Activated naive CD4-positive, alpha-beta T cell treated with anti-CD3 and anti-CD28 coated beads, Interleukin-2, amount 10 ng/mL, durations not matched to agents 7 days and 5 days (primary cell): Measurements from ENCODE around the gene CAPZA2.

ENCODE experiments used
- CTCF ChIA-PET: fragments of 350-600 bp; sonication (Branson Sonifier 250); formaldehyde crosslinking; loops from one replicate; lab custom pipeline; 2021; ENCODE audit warnings: antibody characterized with exemption; lab: Charles Lee
- DNase-seq: peaks from one replicate; pipeline ENCODE4 v3.0.0-alpha.2; 2020
- H3K27ac Mint-ChIP-seq: one replicate; pipeline ENCODE4 v1.8.0; 2021; ENCODE audit warnings: mild to moderate bottlenecking, moderate library complexity, mixed read lengths
- H3K27me3 Mint-ChIP-seq: one replicate; pipeline ENCODE4 v1.8.0; 2021; ENCODE audit warnings: mild to moderate bottlenecking, mixed read lengths
- H3K36me3 Mint-ChIP-seq: one replicate; pipeline ENCODE4 v1.8.0; 2021; ENCODE audit warnings: mixed read lengths
- H3K4me1 Mint-ChIP-seq: one replicate; pipeline ENCODE4 v1.8.0; 2021; ENCODE audit warnings: mixed read lengths
- H3K4me3 Mint-ChIP-seq: one replicate; pipeline ENCODE4 v1.8.0; 2021; ENCODE audit warnings: mild to moderate bottlenecking, moderate library complexity, mixed read lengths
- H3K9me3 Mint-ChIP-seq: one replicate; pipeline ENCODE4 v1.8.0; 2021; ENCODE audit warnings: mixed read lengths

Gene CAPZA2

DNA sequence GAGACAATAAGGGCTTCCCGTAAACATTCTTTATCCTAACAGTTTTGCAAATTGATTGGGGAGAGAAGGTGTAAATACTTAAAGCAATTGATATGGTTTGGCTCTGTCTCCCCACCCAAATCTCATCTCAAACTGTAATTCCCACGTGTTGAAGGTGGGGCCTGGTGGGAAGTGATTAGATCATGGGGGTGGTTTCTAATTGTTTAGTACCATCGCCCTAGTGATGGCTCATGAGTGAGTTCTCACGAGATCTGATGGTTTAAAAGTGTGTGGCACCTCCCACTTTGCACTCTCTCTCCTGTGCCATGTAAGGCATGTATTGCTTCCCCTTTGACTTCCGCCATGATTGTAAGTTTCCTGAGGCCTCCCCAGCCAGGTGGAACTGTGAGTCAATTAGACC is 22.1 kb upstream of the CAPZA2 start:
- Mint-ChIP-seq H3K4me3 (no peak overlapping the region), H3K36me3 (no peaks in the 10 kb centered on the region)

DNA sequence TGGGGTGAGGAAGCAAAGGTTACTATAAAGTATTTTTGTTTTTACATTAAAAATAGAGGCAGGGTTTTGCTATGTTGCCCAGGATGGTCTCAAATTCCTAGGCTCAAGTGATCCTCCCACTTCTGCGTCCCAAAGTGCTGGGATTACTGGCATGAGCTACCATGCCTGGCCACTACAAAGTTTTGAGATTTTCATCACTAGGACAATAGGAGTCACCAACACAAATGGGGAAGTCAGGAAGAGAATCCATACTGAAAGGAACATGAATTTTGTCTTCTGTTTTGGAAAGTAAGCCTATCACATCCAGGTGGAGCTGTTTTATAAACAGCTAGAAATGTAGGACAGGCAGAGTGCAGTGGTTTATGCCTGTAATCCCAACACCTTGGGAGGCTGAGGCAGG is 20.0 kb upstream of the CAPZA2 start:
- H3K9me3 Mint-ChIP-seq, result no peaks in the 10 kb centered on the region
- CTCF ChIA-PET, result no interaction called here
- H3K4me1 Mint-ChIP-seq, result peaks cover 12% of the 10 kb centered on the region
- H3K36me3 Mint-ChIP-seq, result no peaks in the 10 kb centered on the region
- DNase-seq, result no peak
- peaks cover 36% of the 10 kb centered on the region for H3K27me3 Mint-ChIP-seq
- H3K27ac Mint-ChIP-seq, result no peak overlapping the region
- no peak overlapping the region for H3K4me3 Mint-ChIP-seq

More for the DNA sequence above, 22.1 kb upstream of the CAPZA2 start:
- CTCF ChIA-PET, result no interaction called here
- Mint-ChIP-seq H3K27ac (no peak overlapping the region), H3K4me1 (peaks cover 12% of the 10 kb centered on the region), H3K9me3 (no peaks in the 10 kb centered on the region), H3K27me3 (peaks cover 37% of the 10 kb centered on the region)
- no peak for DNase-seq

DNA sequence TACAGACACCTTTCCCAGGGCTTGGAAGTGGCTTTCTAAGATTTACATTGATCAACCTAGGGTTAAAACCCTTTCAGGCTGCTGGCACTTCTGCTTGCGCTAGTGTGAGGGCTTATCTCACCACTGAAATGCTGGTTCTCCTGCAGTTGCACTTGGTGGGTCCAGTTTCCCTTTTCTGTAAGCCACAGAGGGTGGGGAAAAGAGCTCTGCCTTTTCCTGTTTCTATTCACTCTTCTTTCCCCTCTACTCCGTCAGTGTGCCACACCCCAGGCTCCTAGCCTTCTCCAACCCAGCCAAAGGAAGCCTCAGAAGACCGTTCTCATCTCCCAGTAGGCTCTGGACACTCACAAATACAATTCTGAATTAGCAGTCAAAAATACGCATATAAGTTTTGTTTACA is 19.0 kb upstream of the CAPZA2 start:
- H3K4me1 Mint-ChIP-seq, result peaks cover 12% of the 10 kb centered on the region
- H3K9me3 Mint-ChIP-seq, result no peaks in the 10 kb centered on the region
- CTCF ChIA-PET, result no interaction called here
- peaks cover 39% of the 10 kb centered on the region for H3K27me3 Mint-ChIP-seq
- H3K4me3 Mint-ChIP-seq, result no peak overlapping the region
- no peaks in the 10 kb centered on the region for H3K36me3 Mint-ChIP-seq
- peak overlapping the region; percentile 9 for H3K27ac Mint-ChIP-seq
- DNase-seq, result no peak

DNA sequence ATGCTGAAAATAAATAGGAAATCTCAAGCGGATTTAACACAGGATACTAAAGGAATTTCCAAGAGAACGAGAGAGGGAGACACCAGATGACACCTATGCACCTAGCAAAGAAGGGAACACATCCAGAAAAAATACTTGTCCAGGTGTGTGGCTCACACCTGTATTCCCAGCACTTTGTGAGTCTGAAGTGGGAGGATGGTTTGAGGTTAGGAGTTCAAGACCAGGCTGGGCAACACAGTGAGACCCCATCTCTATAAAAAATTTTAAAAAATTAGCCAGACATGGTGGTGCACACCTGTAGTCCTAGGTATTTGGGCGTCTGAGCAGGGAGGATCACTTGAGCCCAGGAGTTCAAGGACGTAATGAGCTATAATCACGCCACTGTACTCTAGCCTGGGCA is 11.2 kb upstream of the CAPZA2 start:
- CTCF ChIA-PET, result no interaction called here
- Mint-ChIP-seq H3K27me3 (peaks cover 42% of the 10 kb centered on the region), H3K36me3 (no peaks in the 10 kb centered on the region)

DNA sequence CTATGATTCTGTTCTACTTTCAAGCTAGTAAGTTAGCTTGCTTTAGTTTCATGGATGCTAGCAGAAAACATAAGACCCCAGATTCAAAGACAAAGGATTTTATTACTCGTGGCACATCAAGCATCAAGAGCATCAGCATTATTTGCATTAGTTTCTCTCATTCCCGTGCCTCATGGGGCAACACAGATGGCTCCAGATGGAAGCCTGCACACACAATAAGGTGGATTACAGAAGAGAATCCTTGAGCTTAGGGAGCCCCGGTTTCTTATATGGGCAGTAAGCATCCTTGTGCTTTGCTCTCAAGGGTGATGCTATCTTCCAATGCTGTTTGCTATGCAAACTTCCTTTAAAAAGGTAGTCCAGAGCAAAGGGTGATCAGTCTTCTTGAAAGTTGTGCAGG is 10.7 kb upstream of the CAPZA2 start:
- Mint-ChIP-seq H3K4me3 (no peak overlapping the region), H3K27me3 (peaks cover 43% of the 10 kb centered on the region), H3K9me3 (no peaks in the 10 kb centered on the region), H3K27ac (no peak overlapping the region), H3K36me3 (no peaks in the 10 kb centered on the region), H3K4me1 (peaks cover 3% of the 10 kb centered on the region)
- DNase-seq, result no peak
- CTCF ChIA-PET, result no interaction called here

More for the DNA sequence above, 11.2 kb upstream of the CAPZA2 start:
- H3K9me3 Mint-ChIP-seq, result no peaks in the 10 kb centered on the region
- H3K27ac Mint-ChIP-seq, result no peak overlapping the region
- no peak overlapping the region for H3K4me3 Mint-ChIP-seq
- peaks cover 3% of the 10 kb centered on the region for H3K4me1 Mint-ChIP-seq
- no peak for DNase-seq

DNA sequence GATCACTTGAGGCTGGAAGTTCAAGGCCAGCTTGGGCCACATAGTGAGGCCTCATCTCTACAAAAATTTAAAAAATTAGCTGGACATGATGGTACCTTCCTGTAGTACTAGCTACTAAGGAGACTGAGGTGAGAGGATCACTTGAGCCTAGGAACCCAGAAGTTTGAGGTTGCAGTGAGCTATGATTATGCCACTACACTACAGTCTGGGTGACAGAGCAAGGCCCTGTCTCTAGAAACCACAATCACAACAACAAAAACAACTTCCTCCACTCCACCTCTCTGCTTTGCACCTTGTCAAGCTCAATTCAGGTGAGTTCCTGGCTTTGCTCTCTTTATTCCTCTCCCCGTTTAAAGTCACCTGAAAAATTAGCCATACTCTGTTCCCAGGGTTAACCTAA is 8.3 kb upstream of the CAPZA2 start:
- H3K27ac Mint-ChIP-seq, result no peak overlapping the region
- CTCF ChIA-PET, result no interaction called here
- no peak overlapping the region for H3K4me3 Mint-ChIP-seq
- no peaks in the 10 kb centered on the region for H3K9me3 Mint-ChIP-seq
- H3K27me3 Mint-ChIP-seq, result peaks cover 50% of the 10 kb centered on the region
- peaks cover 3% of the 10 kb centered on the region for H3K4me1 Mint-ChIP-seq
- no peaks in the 10 kb centered on the region for H3K36me3 Mint-ChIP-seq
- no peak for DNase-seq

DNA sequence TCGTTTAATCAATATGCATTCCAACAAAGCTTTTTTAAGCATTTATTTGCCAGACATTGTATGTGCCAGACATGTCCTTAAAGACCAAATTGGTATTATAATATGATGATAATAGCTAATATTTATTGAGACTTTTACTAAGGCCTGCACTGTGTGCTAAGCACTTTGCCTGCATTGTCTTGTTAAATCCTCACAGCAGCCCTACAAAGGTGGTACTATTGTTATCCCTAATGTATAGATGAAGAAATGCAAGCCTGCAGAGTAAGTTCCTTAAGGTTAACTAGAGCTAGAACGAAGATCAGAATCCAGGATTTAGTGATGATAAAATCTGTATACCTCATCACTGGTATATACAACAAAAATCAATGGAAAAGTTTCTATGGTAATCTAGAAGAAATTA is 5.3 kb upstream of the CAPZA2 start:
- no peak for DNase-seq
- H3K4me1 Mint-ChIP-seq, result peaks cover 11% of the 10 kb centered on the region
- no peak overlapping the region for H3K4me3 Mint-ChIP-seq
- no peak overlapping the region for H3K27ac Mint-ChIP-seq
- H3K9me3 Mint-ChIP-seq, result no peaks in the 10 kb centered on the region
- H3K27me3 Mint-ChIP-seq, result peaks cover 41% of the 10 kb centered on the region
- H3K36me3 Mint-ChIP-seq, result no peaks in the 10 kb centered on the region
- CTCF ChIA-PET, result no interaction called here

DNA sequence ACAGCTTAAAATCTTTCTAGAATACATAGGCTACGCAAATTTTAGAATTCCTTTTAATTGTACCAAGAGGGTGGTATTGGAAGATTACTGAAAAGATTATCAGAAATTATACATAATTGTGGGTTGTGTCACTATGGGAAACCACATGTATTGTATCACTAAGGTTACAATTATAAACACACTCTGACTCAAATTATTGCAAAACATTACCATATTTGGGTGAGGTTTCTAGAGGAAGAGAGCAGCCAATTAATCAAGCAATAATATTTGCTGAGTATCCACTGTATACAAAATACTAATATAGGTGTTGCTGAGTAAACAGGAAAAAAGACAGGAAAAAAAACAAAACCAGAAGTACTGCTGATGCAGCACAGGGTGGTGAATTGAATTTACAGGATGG is 3.1 kb upstream of the CAPZA2 start:
- Mint-ChIP-seq H3K9me3 (no peaks in the 10 kb centered on the region), H3K36me3 (peaks cover 10% of the 10 kb centered on the region), H3K27me3 (peaks cover 41% of the 10 kb centered on the region), H3K4me3 (no peak overlapping the region), H3K27ac (no peak overlapping the region), H3K4me1 (peaks cover 20% of the 10 kb centered on the region)
- DNase-seq, result no peak
- CTCF ChIA-PET, result no interaction called here

DNA sequence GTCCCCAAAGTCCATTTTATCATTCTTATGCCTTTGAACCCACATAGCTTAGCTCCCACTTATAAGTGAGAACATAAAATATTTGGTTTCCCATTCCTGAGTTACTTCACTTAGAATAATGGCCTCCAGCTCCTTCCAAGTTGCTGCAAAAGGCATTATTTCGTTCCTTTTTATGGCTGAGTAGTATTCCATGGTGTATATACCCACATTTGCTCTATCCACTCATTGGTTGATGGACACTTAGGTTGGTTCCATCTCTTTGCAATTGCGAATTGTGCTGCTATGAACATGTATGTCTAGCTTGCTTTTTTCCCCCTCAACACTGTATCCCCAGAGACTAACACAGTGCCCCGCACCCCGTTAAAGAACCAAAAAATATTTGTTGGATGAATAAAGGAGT is 670 bp upstream of the CAPZA2 start:
- peaks cover 36% of the 10 kb centered on the region for H3K4me1 Mint-ChIP-seq
- CTCF ChIA-PET, result interaction anchor here (1.2 kb wide), 1 partner anchor 266 kb away, joined by 4 read pairs; no protein-coding TSS in a partner anchor
- DNase-seq, result no peak
- H3K36me3 Mint-ChIP-seq, result peaks cover 15% of the 10 kb centered on the region
- H3K27me3 Mint-ChIP-seq, result peaks cover 23% of the 10 kb centered on the region
- peak overlapping the region; percentile 43 for H3K27ac Mint-ChIP-seq
- H3K9me3 Mint-ChIP-seq, result no peaks in the 10 kb centered on the region
- H3K4me3 Mint-ChIP-seq, result peak overlapping the region; percentile 94

DNA sequence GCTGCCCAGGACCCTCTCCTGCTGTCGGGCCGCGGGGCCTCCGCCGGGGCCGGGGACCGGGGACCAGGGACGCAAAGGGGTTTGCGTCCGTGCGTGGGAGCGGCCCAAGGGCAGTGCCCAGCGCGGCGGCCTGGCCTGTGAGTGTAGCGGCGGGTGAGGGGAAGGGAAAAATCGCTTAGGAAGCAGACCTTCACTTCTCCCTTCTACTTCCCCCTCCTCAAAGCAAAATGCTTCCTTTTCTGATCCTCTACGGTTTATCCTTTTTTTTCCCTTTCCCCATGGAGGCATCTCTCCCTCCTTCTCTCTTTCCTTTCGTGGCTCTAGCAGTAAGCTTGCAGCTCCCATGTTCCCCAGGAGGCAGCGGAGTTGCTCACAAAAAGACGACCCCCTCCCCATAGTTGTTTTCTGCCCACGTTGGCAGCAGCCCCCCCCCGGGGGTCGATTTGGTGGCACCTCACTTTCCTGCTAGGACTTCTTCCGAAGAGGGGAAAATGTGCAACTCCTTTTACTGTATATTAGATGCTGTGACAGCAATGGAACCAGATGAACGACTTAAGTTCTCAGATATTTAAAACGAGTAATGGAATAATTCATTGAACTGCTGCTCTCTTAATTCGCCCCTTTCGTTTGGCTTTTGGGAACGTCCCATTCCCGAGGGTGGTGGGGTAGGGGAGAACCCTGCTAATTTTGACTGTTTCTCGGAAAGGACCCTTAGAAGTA is 724 bp downstream of the CAPZA2 start:
- CTCF ChIA-PET, result no interaction called here
- H3K4me3 Mint-ChIP-seq, result peak overlapping the region; percentile 94
- peak; percentile 27 for DNase-seq
- peaks cover 45% of the 10 kb centered on the region for H3K4me1 Mint-ChIP-seq
- peaks cover 19% of the 10 kb centered on the region for H3K36me3 Mint-ChIP-seq
- no peaks in the 10 kb centered on the region for H3K9me3 Mint-ChIP-seq
- H3K27me3 Mint-ChIP-seq, result peaks cover 14% of the 10 kb centered on the region
- peak overlapping the region; percentile 90 for H3K27ac Mint-ChIP-seq

DNA sequence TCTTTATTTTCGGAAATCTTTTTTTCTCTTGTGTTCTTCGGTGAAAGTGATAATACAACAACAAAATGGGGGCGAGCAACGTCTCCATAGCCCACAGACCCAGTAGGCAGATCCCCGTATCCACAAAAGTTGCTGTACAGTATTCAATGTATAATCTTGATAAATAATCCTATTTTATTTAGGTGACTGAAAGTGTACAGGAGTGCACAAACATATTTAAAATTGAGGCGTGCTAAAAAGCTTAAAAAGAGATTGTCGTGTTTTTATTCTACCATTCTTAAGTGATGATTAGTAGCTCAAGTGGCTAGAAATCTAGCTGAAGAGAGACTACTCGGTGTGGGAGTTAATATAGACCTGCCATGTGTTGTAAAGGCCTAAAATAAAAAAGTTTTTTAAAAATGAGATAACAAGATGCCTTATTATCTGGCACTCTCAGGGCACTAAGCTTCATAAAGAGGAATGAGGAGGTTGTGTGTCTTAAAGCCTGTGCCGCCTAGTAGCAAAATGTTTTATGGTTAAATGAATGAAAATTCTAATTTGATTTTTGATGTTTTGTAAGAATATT is 1.6 kb downstream of the CAPZA2 start:
- H3K4me3 Mint-ChIP-seq, result peak overlapping the region; percentile 94
- H3K4me1 Mint-ChIP-seq, result peaks cover 48% of the 10 kb centered on the region
- DNase-seq, result no peak
- H3K36me3 Mint-ChIP-seq, result peaks cover 19% of the 10 kb centered on the region
- H3K9me3 Mint-ChIP-seq, result no peaks in the 10 kb centered on the region
- CTCF ChIA-PET, result interaction anchor here (1.2 kb wide), 1 partner anchor 22 kb away, joined by 3 read pairs; no protein-coding TSS in a partner anchor
- H3K27me3 Mint-ChIP-seq, result peaks cover 10% of the 10 kb centered on the region
- H3K27ac Mint-ChIP-seq, result peak overlapping the region; percentile 90

DNA sequence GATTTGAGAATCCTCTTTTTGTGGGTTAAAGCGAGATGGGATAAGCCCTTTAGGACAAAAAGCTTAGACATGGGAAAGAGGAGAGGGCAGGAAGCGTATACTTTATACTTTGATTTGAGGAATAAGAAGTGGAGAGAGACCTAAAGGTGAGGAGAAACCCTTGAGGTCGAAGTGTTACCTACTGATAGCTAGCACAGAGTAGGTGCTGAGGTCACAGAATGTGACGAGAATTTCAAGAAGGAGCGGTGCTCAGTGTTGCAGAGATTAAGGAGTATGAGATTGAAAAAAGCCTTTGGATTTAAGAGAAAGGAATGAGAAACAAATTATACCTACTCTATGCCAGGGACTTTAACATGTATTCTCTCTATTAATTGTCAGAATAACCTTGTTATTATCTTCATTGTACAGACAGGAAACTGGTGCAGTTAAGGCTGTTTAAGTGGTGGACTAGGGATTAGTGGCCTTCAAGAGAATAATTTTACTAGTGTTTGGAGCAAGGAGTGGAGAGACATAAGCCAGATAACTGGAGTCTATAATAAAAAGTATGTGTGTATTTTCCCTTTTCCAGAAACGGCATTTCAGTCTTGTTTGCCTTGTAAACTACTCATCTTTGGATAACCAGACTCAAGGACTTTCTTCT is 8.8 kb downstream of the CAPZA2 start:
- Mint-ChIP-seq H3K27ac (peak overlapping the region; percentile 31), H3K4me1 (peaks cover 71% of the 10 kb centered on the region)
- CTCF ChIA-PET, result no interaction called here

DNA sequence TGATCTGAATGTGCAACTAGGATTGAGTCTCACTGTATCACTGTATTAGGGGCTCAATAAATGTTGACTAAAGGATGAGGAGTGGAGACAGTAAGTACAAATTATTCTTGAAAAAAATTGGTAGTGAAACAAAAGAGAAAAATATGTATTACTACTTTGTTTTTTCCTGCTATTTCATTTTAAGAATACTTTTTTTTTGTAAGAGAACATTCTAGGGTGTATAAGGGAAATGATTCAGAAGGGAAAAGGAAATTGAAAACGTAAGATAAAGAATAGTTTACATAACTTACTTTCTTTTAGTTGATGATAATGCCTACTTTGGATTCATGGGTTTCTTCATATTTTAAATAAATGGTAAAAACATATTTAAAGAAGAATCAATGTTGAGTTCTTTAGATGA is 9.6 kb downstream of the CAPZA2 start:
- peak overlapping the region; percentile 31 for H3K27ac Mint-ChIP-seq

More for the DNA sequence above, 8.8 kb downstream of the CAPZA2 start:
- peaks cover 20% of the 10 kb centered on the region for H3K36me3 Mint-ChIP-seq
- no peaks in the 10 kb centered on the region for H3K27me3 Mint-ChIP-seq
- H3K4me3 Mint-ChIP-seq, result no peak overlapping the region
- no peak for DNase-seq
- no peaks in the 10 kb centered on the region for H3K9me3 Mint-ChIP-seq

DNA sequence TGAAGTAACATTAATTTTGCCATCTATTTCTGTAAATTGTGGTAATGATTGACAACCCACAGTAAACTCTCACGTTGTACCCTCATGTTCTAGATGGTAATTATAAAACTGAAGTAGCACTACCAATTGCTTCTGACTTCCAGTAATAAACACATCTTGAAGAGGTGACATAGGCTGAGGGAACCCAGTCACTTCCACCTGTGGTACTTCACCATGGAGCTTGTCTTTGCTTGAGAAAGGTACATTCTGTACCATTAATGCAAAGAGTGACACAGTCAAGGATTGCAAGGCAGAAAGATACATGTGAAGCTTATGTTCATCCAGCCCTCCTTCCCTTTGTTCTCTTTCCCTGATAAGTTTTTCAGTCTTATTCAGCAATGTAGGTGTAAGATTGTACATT is 11.2 kb downstream of the CAPZA2 start:
- Mint-ChIP-seq H3K27ac (peak overlapping the region; percentile 46), H3K4me1 (peaks cover 56% of the 10 kb centered on the region), H3K27me3 (no peaks in the 10 kb centered on the region), H3K4me3 (no peak overlapping the region), H3K36me3 (peaks cover 13% of the 10 kb centered on the region), H3K9me3 (no peaks in the 10 kb centered on the region)
- CTCF ChIA-PET, result no interaction called here
- DNase-seq, result no peak

More for the DNA sequence above, 9.6 kb downstream of the CAPZA2 start:
- H3K27me3 Mint-ChIP-seq, result no peaks in the 10 kb centered on the region
- CTCF ChIA-PET, result no interaction called here
- peaks cover 64% of the 10 kb centered on the region for H3K4me1 Mint-ChIP-seq
- no peak for DNase-seq
- no peak overlapping the region for H3K4me3 Mint-ChIP-seq
- no peaks in the 10 kb centered on the region for H3K9me3 Mint-ChIP-seq
- peaks cover 17% of the 10 kb centered on the region for H3K36me3 Mint-ChIP-seq
